Renal pelvis (tissue), 4 donors: ENCODE results near the gene CATSPER1. TPM values are rescaled to one million over a fixed set of nuclear protein-coding genes. Genes with fewer than 3 reads are reported as not detected.

Source experiments
- DNase-seq: peaks from one replicate; pipeline ENCODE4 v3.0.0-alpha.2; 2013
- polyA plus RNA-seq, 3 donors: library from polyadenylated mRNA; unstranded; fragments of 120-200 nt; gene quantifications; one replicate each; pipeline ENCODE4 v1.2.1, GENCODE V29; 2013; ENCODE audit not compliant: insufficient read length in 3 of 3

Gene CATSPER1
- polyA plus RNA-seq, 3 donors, result not detected

DNA sequence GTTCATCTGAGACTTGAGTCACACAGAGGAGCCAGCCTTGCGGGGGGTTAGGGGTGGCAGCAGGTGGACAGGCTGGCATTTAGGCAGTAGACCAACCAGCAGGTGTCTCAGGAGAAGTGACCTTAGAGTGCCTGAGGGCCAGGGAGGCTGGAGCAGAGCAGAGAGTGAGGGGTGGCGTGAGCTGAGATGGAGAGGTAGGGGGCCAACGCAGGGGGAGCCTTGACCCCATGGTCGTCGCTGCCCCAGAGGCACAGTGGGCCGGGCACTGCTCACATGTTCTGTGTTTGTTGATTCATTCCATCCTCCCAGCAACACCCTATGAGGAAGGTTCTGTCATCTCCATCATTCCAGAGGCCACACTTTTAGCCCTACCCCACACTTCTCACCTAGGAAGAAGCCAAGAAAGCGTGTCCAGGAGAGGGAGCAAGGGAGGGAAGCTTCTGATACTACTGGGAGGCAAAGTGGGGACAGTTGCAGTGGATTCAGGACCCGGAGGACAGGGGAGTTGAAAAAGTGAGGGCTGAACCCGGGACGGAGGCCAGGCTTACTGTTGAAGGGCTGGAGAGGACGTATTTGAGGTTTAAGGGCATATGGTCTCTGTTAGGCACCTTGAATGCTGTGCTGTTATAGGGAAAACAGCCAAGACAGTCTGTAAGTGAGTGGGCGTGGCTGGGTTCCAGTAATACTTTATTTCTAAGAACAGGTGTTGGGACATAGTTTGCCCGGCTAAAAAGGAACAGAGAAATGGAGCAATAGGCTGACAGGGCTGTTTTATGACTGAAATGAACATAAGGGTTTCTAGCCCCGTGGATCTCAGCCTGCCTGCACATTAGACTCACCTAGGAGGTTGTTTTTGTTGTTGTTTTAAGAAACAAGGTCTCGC is 57.4 kb downstream of the CATSPER1 start:
- DNase-seq, result no peak

DNA sequence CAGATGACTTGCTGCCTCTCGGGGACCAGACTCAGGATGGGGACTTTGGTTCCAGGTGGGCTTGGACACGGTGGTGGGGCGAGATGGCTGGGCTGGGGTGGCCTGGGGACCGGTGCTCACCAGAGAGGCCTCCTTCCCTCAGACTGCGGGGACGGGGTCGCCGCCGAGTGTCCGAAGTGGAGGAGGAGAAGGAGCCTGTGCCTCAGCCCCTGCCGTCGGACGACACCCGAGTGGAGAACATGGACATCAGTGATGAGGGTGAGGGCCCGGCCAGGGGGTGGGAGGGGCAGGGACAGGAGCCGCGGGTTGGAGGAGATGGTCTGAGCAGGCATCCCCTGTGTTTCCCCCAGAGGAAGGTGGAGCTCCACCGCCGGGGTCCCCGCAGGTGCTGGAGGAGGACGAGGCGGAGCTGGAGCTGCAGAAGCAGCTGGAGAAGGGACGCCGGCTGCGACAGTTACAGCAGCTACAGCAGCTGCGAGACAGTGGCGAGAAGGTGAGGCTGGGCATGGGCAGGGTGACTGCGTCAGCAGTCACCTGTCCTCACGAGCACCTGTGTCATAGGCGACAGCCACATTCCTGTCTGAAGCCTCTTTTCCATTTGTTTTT is 58.8 kb downstream of the CATSPER1 start:
- no peak for DNase-seq

Other genes starting within 250 kb of the CATSPER1 start
- 10 to 100 TPM in 2 of 3 donors, 1 to 10 TPM in 1; 7.9 to 10.9 (median 10.8) TPM for gene AP5B1, start 245.5 kb downstream of the CATSPER1 start, polyA plus RNA-seq
- 10 to 100 TPM; 14.6 to 17.3 (median 17.1) TPM for gene OVOL1, start 239.4 kb downstream of the CATSPER1 start, polyA plus RNA-seq
- 1 to 10 TPM; 2.1 to 3.3 (median 2.3) TPM for gene SNX32, start 192.5 kb downstream of the CATSPER1 start, polyA plus RNA-seq
- 100 to 1,000 TPM; 739 to 933 (median 787) TPM for gene CFL1, start 168.3 kb downstream of the CATSPER1 start, polyA plus RNA-seq
- gene MUS81, start 166.0 kb downstream of the CATSPER1 start, polyA plus RNA-seq, result 10 to 100 TPM; 50.2 to 59.8 (median 53.4) TPM
- gene EFEMP2, start 153.7 kb downstream of the CATSPER1 start, polyA plus RNA-seq, result 100 to 1,000 TPM; 111 to 137 (median 118) TPM
- 1 to 10 TPM in 2 of 3 donors, under 1 TPM in 1; 0.73 to 1.5 (median 1.5) TPM for gene CTSW, start 146.6 kb downstream of the CATSPER1 start, polyA plus RNA-seq
- 10 to 100 TPM; 86.5 to 95.6 (median 94.2) TPM for gene FIBP, start 138.0 kb downstream of the CATSPER1 start, polyA plus RNA-seq
- 10 to 100 TPM; 10.6 to 20.8 (median 13.6) TPM for gene CCDC85B, start 135.8 kb downstream of the CATSPER1 start, polyA plus RNA-seq
- under 1 TPM in 1 of 3 donors, not detected in 2; 0.14 TPM for gene FOSL1, start 126.1 kb downstream of the CATSPER1 start, polyA plus RNA-seq
- gene C11orf68, start 107.4 kb downstream of the CATSPER1 start, polyA plus RNA-seq, result 10 to 100 TPM; 35.3 to 46.2 (median 44.4) TPM
- gene DRAP1, start 107.1 kb downstream of the CATSPER1 start, polyA plus RNA-seq, result 100 to 1,000 TPM in 1 of 3 donors, 10 to 100 TPM in 2; 82.5 to 112 (median 93.0) TPM
- under 1 TPM in 2 of 3 donors, not detected in 1; 0.18 to 0.28 TPM for gene TSGA10IP, start 81.0 kb downstream of the CATSPER1 start, polyA plus RNA-seq
- gene SART1, start 64.7 kb downstream of the CATSPER1 start, polyA plus RNA-seq, result 10 to 100 TPM; 50.1 to 57.6 (median 55.5) TPM
- gene EIF1AD, start 24.3 kb downstream of the CATSPER1 start, polyA plus RNA-seq, result 10 to 100 TPM; 27.9 to 29.9 (median 28.2) TPM
- 100 to 1,000 TPM; 243 to 285 (median 271) TPM for gene BANF1, start 24.0 kb downstream of the CATSPER1 start, polyA plus RNA-seq
- not detected for gene CST6, start 14.5 kb downstream of the CATSPER1 start, polyA plus RNA-seq
- 1 to 10 TPM; 5.4 to 6.4 (median 6.1) TPM for gene GAL3ST3, start 22.7 kb upstream of the CATSPER1 start, polyA plus RNA-seq
- gene SF3B2, start 25.9 kb upstream of the CATSPER1 start, polyA plus RNA-seq, result 100 to 1,000 TPM; 229 to 250 (median 238) TPM
- 10 to 100 TPM; 46.0 to 53.7 (median 49.2) TPM for gene PACS1, start 43.8 kb upstream of the CATSPER1 start, polyA plus RNA-seq
- gene KLC2, start 231.2 kb upstream of the CATSPER1 start, polyA plus RNA-seq, result 10 to 100 TPM; 26.8 to 29.7 (median 28.7) TPM
- 100 to 1,000 TPM; 129 to 152 (median 142) TPM for gene RAB1B, start 242.2 kb upstream of the CATSPER1 start, polyA plus RNA-seq